Measurements from ENCODE around the gene AMBRA1.

- TF ChIP-seq EGR1 (IDR thresholded peaks at IDR 0.05; ENCODE audit: borderline replicate concordance, low read depth, low read length) (no peak), TCF12 (IDR thresholded peaks at IDR 0.05; ENCODE audit: low read depth, low read length) (no peak), ATF3 (IDR thresholded peaks at IDR 0.05; ENCODE audit: insufficient read depth, low read depth, low read length) (no peak), POLR2AphosphoS5 (IDR thresholded peaks at IDR 0.05; ENCODE audit: low read depth, low read length) (no peak), EZH2 (IDR thresholded peaks at IDR 0.05; ENCODE audit: low read depth, low read length, severe bottlenecking) (no peak), EP300 (IDR thresholded peaks at IDR 0.05; ENCODE audit: borderline replicate concordance in 1 of 2, low read depth in 2 of 2, low read length in 2 of 2) (no peak), ZNF274 (IDR thresholded peaks at IDR 0.05; ENCODE audit: borderline replicate concordance, extremely low read depth, low read length) (no peak), TAF1 (IDR thresholded peaks at IDR 0.05; ENCODE audit: low read depth, low read length) (no peak), KDM1A (IDR thresholded peaks at IDR 0.05; ENCODE audit: borderline replicate concordance, low read length) (no peak), CTCF (IDR thresholded peaks at IDR 0.05; ENCODE audit: control extremely low read depth in 1 of 3, insufficient read depth in 1 of 3, low read depth in 1 of 3, low read length in 3 of 3) (no peak), SIN3A (conservative IDR thresholded peaks at IDR 0.05 in 1 of 2, IDR thresholded peaks at IDR 0.05 in 1 of 2; ENCODE audit: low read depth in 1 of 2, low read length in 2 of 2) (no peak)
Measured at GRCh38 chr11:46524201-46524770, 69.5 kb downstream of the AMBRA1 start.

All from H1 (cell line).